ENCODE measurements around the gene PRODH2.

Gene PRODH2

DNA sequence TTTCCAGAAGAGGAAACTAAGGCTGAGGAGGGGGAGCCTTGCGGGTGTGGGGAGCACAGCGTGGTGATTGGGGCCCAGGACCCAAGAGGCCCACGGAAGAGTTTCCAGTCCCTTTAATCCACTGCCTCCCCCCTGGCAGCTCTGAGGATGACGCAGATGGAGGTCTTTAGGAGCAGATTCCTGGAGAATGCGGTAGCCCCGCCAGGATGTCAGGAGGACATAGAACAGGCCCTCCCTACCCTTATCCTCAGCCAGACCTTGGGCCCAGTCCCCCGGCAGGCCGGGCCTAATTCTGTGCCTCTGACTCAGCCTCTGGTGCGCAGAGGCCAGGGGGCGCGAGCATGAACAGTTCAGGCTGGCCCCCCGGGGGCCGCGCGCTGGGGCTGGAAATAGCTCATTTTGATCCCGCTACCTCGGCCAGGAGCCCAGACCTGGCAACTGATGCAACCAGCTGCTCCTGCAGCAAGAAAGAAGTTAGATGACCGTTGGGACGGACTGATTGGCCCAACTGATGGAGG lies 55.4 kb downstream of the PRODH2 start:
- DNase-seq: no peak

- DNase-seq: no peak
These were observed 56.0 kb downstream of the PRODH2 start, which contains the start of gene HSPB6 for GRCh38 chr19:35756377-35757230. TSS of gene HSPB6 (minus strand) at chr19:35757029. CDS start at chr19:35757008, 21 bp downstream.

- no peak for DNase-seq
These were observed 56.9 kb downstream of the PRODH2 start for GRCh38 chr19:35755550-35756376.

DNA sequence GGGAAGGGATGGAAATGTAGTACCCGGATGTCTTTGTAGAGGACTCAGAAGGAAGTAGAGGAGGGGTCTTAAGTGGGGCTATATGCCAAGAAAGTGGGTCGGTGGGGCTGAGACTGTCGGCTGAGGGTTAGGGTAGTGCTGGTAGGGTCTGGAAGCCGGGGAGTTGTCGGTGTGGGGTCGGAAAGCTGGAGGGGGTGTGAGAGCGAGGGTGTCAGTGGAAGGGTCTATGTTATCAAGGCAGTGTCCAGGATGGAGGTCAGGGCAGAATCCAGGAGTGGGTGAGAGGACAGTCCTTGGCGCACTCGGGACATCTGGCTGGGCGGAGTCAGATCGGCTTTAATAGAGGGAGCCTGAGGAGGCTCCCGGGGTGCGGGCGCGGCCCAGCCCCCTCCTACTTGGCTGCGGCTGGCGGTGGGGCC lies 57.5 kb downstream of the PRODH2 start:
- no peak for DNase-seq

GRCh38 chr19:35754370-35755130 lies 58.1 kb downstream of the PRODH2 start:
- DNase-seq: no peak

- DNase-seq: no peak
These were observed 58.8 kb downstream of the PRODH2 start for GRCh38 chr19:35753634-35754369.

DNA sequence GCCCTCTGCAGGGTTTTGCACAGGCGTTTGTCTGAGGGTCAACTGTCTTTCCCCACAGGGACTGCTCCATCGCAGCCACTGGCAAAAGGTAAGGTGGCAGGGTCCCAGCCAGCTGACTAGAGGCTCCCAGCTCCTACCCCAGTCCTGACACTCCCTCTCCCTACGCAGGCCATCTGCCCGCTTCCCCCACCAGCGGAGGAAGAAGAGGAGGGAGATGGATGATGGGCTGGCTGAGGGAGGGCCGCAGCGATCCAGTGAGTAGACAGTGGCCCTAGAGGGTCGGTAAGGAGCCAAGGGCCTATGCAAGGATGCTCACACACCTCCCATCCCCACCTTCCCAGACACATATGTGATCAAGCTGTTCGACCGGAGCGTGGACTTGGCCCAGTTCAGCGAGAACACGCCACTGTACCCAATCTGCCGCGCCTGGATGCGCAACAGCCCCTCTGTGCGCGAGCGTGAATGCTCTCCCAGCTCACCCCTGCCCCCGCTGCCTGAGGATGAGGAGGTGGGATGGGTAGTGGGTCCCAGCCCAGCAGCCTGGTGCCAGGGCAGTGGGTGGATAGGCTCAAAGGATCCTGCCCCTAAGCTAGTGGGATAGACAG lies 59.8 kb downstream of the PRODH2 start:
- DNase-seq: no peak

DNA sequence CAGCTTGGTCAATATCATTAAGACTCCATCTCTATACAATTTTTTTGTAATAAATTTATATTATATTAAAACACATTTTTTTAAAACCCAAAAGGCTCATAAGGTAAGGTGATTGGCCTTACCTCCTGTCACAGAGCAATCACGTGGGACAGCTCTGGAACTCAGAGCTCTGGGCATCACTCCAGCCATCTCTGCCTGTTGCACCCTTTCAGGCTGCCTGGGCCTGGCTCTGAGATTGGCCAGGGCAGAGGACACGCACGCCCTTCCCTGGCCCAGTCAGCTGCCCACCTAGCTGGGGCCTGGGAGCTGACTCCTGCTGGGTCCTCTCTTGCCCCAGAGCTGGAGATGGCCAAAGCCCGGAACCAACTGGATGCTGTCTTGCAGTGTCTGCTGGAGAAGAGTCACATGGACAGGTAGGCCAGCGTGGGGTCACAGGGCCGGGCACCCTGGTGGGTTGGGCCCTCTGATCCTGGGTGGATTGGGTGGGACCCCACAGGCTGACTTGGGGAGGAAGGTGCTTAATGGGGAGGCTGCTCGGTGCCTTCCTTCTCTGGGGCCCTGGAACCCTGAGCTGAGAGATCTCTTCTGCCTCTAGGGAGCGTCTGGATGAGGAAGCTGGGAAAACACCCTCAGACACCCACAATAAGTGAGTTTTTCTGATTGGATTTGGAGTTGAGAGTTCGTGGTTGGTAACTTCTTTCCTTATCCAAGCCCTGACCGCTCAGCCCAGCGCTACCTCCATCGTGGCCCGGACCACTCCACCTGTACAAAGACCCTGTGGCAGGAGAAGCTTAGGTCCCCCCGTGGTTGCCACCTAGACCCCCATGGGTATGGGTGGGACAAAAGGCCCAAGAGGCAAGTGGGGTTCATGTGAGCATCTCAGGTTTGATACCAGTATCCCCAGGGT lies 60.6 kb downstream of the PRODH2 start:
- no peak for DNase-seq

DNA sequence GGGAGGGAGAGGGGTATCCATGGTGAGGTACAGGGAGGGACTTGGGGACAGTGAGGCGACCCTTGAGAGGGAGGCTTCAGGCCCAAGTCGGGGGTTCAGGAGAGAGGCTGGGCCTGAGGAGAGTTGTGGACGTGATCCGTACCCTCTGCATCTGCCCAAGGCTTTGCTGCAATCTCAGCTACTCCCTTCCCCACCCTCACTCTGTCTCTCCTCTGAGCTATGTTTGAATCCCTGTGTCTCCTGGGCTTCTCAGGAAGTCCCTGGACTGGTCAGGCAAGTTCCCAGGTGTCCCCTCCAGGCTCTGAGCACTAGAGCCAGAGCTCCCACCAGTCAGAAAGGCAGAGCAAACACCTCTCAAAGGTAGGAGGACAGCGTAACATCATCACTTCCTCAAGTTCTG lies 62.5 kb downstream of the PRODH2 start:
- DNase-seq: no peak
